Measurements from ENCODE around the gene C10orf67.

GRCh38 chr10:23198940-23199767, 145.4 kb downstream of the C10orf67 start:
- TF ChIP-seq, protein P1, sequence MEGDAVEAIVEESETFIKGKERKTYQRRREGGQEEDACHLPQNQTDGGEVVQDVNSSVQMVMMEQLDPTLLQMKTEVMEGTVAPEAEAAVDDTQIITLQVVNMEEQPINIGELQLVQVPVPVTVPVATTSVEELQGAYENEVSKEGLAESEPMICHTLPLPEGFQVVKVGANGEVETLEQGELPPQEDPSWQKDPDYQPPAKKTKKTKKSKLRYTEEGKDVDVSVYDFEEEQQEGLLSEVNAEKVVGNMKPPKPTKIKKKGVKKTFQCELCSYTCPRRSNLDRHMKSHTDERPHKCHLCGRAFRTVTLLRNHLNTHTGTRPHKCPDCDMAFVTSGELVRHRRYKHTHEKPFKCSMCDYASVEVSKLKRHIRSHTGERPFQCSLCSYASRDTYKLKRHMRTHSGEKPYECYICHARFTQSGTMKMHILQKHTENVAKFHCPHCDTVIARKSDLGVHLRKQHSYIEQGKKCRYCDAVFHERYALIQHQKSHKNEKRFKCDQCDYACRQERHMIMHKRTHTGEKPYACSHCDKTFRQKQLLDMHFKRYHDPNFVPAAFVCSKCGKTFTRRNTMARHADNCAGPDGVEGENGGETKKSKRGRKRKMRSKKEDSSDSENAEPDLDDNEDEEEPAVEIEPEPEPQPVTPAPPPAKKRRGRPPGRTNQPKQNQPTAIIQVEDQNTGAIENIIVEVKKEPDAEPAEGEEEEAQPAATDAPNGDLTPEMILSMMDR (IDR thresholded peaks at IDR 0.05; ENCODE audit: low read depth, low read length) = no peak
- no peak for TF ChIP-seq EZH2phosphoT487 (IDR thresholded peaks at IDR 0.05; ENCODE audit: low read depth)
